ENCODE results near the gene HSD17B14. TPM values are rescaled to one million over a fixed set of nuclear protein-coding genes. Genes with fewer than 3 reads are reported as not detected.

HSD17B14 gene
- total and polyA plus RNA-seq, 2 donors (not counting 1 experiment from before 2014, with no cell fraction given): 4.5 to 11.1 TPM

DNA sequence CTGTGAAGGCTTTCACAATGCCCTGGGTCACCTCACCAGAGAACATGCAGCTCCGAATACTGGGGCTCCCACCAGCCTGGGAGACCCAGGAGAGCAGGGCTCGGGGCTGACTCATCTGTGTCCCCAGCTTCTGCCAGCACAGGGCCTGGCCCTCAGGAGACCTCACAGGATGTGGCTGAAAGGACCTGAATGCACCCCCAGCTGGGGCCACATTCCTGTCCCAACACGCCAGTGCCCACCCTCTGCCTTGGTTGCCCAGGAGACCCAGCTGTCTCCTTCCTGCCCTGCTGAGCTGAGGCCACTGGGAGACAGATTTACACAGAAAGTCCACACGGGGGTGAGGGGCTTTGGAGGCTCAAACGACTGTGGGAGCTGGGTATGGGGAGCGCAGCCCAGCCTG, 37.4 kb downstream of the HSD17B14 start:
- Histone ChIP-seq H4K20me1 (ENCODE audit: control insufficient read depth, extremely low read depth, insufficient read depth, low read length) (no peaks in the 10 kb centered on the region), H3K27me3 (ENCODE audit: control insufficient read depth, insufficient read depth, low read length) (no peaks in the 10 kb centered on the region), H3K4me1 (ENCODE audit: control insufficient read depth, extremely low read depth, insufficient read depth, low read length) (peaks cover 3% of the 10 kb centered on the region), H3K27ac (ENCODE audit: insufficient read depth, low read length) (no peak overlapping the region), H3K4me2 (ENCODE audit: extremely low read depth, insufficient read depth, low read length) (no peak overlapping the region), H3K9me3 (ENCODE audit: control insufficient read depth, insufficient read depth, low read depth, low read length) (no peaks in the 10 kb centered on the region), H3K36me3 (ENCODE audit: control insufficient read depth, insufficient read depth, low read length) (peaks cover 1% of the 10 kb centered on the region), H3K9ac (ENCODE audit: insufficient read depth, low read length) (no peak overlapping the region), H3K4me3 (replicated peaks in 1 of 4; ENCODE audit: control extremely low read depth in 1 of 4, insufficient read depth in 1 of 4, low read depth in 3 of 4, low read length in 4 of 4) (no peak overlapping the region), H3K79me2 (ENCODE audit: control insufficient read depth, insufficient read depth, low read length) (no peaks in the 10 kb centered on the region), H2AFZ (ENCODE audit: low read length) (no peak overlapping the region)
- TF ChIP-seq CTCF (conservative IDR thresholded peaks at IDR 0.05 in 1 of 2, IDR thresholded peaks at IDR 0.05 in 1 of 2; ENCODE audit: low read depth in 1 of 2, low read length in 2 of 2) (no peak), EZH2 (IDR thresholded peaks at IDR 0.05; ENCODE audit: low read length, missing control alignments) (no peak)
- DNase-seq (ENCODE audit: low read depth in 2 of 2): peak in 1 of 2 donors; percentile 44

- Histone ChIP-seq H3K4me2 (ENCODE audit: extremely low read depth, insufficient read depth, low read length) (no peak overlapping the region), H2AFZ (ENCODE audit: low read length) (no peak overlapping the region), H3K79me2 (ENCODE audit: control insufficient read depth, insufficient read depth, low read length) (no peaks in the 10 kb centered on the region), H3K9me3 (ENCODE audit: control insufficient read depth, insufficient read depth, low read depth, low read length) (no peaks in the 10 kb centered on the region), H3K27me3 (ENCODE audit: control insufficient read depth, insufficient read depth, low read length) (no peaks in the 10 kb centered on the region), H3K9ac (ENCODE audit: insufficient read depth, low read length) (no peak overlapping the region), H3K36me3 (ENCODE audit: control insufficient read depth, insufficient read depth, low read length) (peaks cover 1% of the 10 kb centered on the region), H4K20me1 (ENCODE audit: control insufficient read depth, extremely low read depth, insufficient read depth, low read length) (no peaks in the 10 kb centered on the region), H3K27ac (ENCODE audit: insufficient read depth, low read length) (no peak overlapping the region), H3K4me1 (ENCODE audit: control insufficient read depth, extremely low read depth, insufficient read depth, low read length) (peaks cover 3% of the 10 kb centered on the region), H3K4me3 (replicated peaks in 1 of 4; ENCODE audit: control extremely low read depth in 1 of 4, insufficient read depth in 1 of 4, low read depth in 3 of 4, low read length in 4 of 4) (no peak overlapping the region)
- no peak for DNase-seq (ENCODE audit: low read depth in 2 of 2)
- TF ChIP-seq EZH2 (IDR thresholded peaks at IDR 0.05; ENCODE audit: low read length, missing control alignments) (no peak), CTCF (conservative IDR thresholded peaks at IDR 0.05 in 1 of 2, IDR thresholded peaks at IDR 0.05 in 1 of 2; ENCODE audit: low read depth in 1 of 2, low read length in 2 of 2) (no peak)
These were observed 39.2 kb downstream of the HSD17B14 start for GRCh38 chr19:48797103-48797502.

GRCh38 chr19:48796298-48797083, 39.8 kb downstream of the HSD17B14 start:
- TF ChIP-seq EZH2 (IDR thresholded peaks at IDR 0.05; ENCODE audit: low read length, missing control alignments): no peak
- no peak for TF ChIP-seq CTCF (conservative IDR thresholded peaks at IDR 0.05 in 1 of 2, IDR thresholded peaks at IDR 0.05 in 1 of 2; ENCODE audit: low read depth in 1 of 2, low read length in 2 of 2)
- H3K9me3 ChIP-seq (ENCODE audit: control insufficient read depth, insufficient read depth, low read depth, low read length): no peaks in the 10 kb centered on the region
- H3K79me2 ChIP-seq (ENCODE audit: control insufficient read depth, insufficient read depth, low read length): no peaks in the 10 kb centered on the region
- no peaks in the 10 kb centered on the region for H3K27me3 ChIP-seq (ENCODE audit: control insufficient read depth, insufficient read depth, low read length)
- no peak overlapping the region for H2AFZ ChIP-seq (ENCODE audit: low read length)
- peaks cover 3% of the 10 kb centered on the region for H3K4me1 ChIP-seq (ENCODE audit: control insufficient read depth, extremely low read depth, insufficient read depth, low read length)
- no peak for DNase-seq (ENCODE audit: low read depth in 2 of 2)
- H3K4me3 ChIP-seq (replicated peaks in 1 of 4; ENCODE audit: control extremely low read depth in 1 of 4, insufficient read depth in 1 of 4, low read depth in 3 of 4, low read length in 4 of 4): no peak overlapping the region
- H4K20me1 ChIP-seq (ENCODE audit: control insufficient read depth, extremely low read depth, insufficient read depth, low read length): no peaks in the 10 kb centered on the region
- peak overlapping the region; percentile 9 for H3K27ac ChIP-seq (ENCODE audit: insufficient read depth, low read length)
- H3K36me3 ChIP-seq (ENCODE audit: control insufficient read depth, insufficient read depth, low read length): peaks cover 1% of the 10 kb centered on the region
- no peak overlapping the region for H3K9ac ChIP-seq (ENCODE audit: insufficient read depth, low read length)
- no peak overlapping the region for H3K4me2 ChIP-seq (ENCODE audit: extremely low read depth, insufficient read depth, low read length)
